CD14-positive monocyte (primary cell): ENCODE data around the gene MPPED1. TPM values are rescaled to one million over a fixed set of nuclear protein-coding genes. Genes with fewer than 3 reads are reported as not detected.

Source experiments
- DNase-seq, 3 donors: peaks; one replicate each; pipeline ENCODE4 v3.0.0-alpha.2; 2011 to 2022
- H2AFZ ChIP-seq: 2 replicates; pipeline ENCODE4 v1.6.0; 2012; ENCODE audit warnings: mild to moderate bottlenecking, low read depth, low read length, inconsistent platforms; ENCODE audit not compliant: insufficient read depth, poor library complexity, severe bottlenecking
- H3K27ac ChIP-seq, 2 donors: 1 replicate in 1 of 2; 2 replicates in 1 of 2; pipeline ENCODE4 v1.5.1; 2012 to 2013; ENCODE audit warnings: low read length in 2 of 2, control low read depth in 1 of 2, inconsistent platforms in 1 of 2, low read depth in 1 of 2, mild to moderate bottlenecking in 1 of 2
- H3K27me3 ChIP-seq, 2 donors: one replicate each; pipeline versions ENCODE4 v1.6.0 to v1.6.1; 2011 to 2013; ENCODE audit warnings: low read length in 2 of 2; ENCODE audit not compliant: control insufficient read depth in 2 of 2, insufficient read depth in 2 of 2
- H3K36me3 ChIP-seq, 2 donors: replicated peaks in 1 of 2; 1 replicate in 1 of 2; 2 replicates in 1 of 2; pipeline versions ENCODE4 v1.5.1 to v1.6.1; 2012 to 2013; ENCODE audit warnings: low read length in 2 of 2, control low read depth in 1 of 2, inconsistent platforms in 1 of 2, mild to moderate bottlenecking in 1 of 2; ENCODE audit not compliant: insufficient read depth in 2 of 2, control insufficient read depth in 1 of 2
- H3K4me1 ChIP-seq, 2 donors: 1 replicate in 1 of 2; 2 replicates in 1 of 2; pipeline versions ENCODE4 v1.5.1 to v1.6.1; 2012 to 2013; ENCODE audit warnings: low read length in 2 of 2, control low read depth in 1 of 2, inconsistent platforms in 1 of 2, mild to moderate bottlenecking in 1 of 2, moderate library complexity in 1 of 2; ENCODE audit not compliant: insufficient read depth in 2 of 2, control insufficient read depth in 1 of 2
- H3K4me2 ChIP-seq: replicated peaks from 2 replicates; pipeline ENCODE3; 2012; ENCODE audit warnings: low read length, moderate library complexity, mild to moderate bottlenecking; ENCODE audit not compliant: poor library complexity, severe bottlenecking; ENCODE audit errors: extremely low read depth
- H3K4me3 ChIP-seq, 3 experiments: fragments of 200-600 bp in 1 of 3; sonication (generic) in 1 of 3; replicated peaks in 1 of 3; 1 replicate in 2 of 3; 2 replicates in 1 of 3; pipeline ENCODE4 v1.5.1; 2011 to 2013; ENCODE audit warnings: low read length in 3 of 3, mild to moderate bottlenecking in 3 of 3, control low read depth in 2 of 3, low read depth in 2 of 3, inconsistent platforms in 1 of 3, moderate library complexity in 1 of 3
- H3K79me2 ChIP-seq: 2 replicates; pipeline ENCODE4 v1.6.0; 2012; ENCODE audit warnings: mild to moderate bottlenecking, control low read depth, inconsistent platforms, low read length, moderate library complexity; ENCODE audit not compliant: insufficient read depth
- H3K9ac ChIP-seq: 2 replicates; pipeline ENCODE4 v1.6.0; 2017; ENCODE audit warnings: low read length, mild to moderate bottlenecking; ENCODE audit not compliant: insufficient read depth, poor library complexity, severe bottlenecking
- H3K9me3 ChIP-seq, 2 donors: replicated peaks in 1 of 2; 1 replicate in 1 of 2; 2 replicates in 1 of 2; pipeline versions ENCODE4 v1.5.1 to v1.6.1; 2012 to 2013; ENCODE audit warnings: low read length in 2 of 2, control low read depth in 1 of 2; ENCODE audit not compliant: control insufficient read depth in 1 of 2, insufficient read depth in 1 of 2
- H4K20me1 ChIP-seq: 2 replicates; pipeline ENCODE4 v1.6.0; 2012; ENCODE audit warnings: mild to moderate bottlenecking, low read length, control low read depth, moderate library complexity; ENCODE audit not compliant: insufficient read depth
- H3K27ac Mint-ChIP-seq, 7 donors: one replicate each; pipeline ENCODE4 v1.8.0; 2020; ENCODE audit warnings: mild to moderate bottlenecking in 7 of 7, mixed read lengths in 7 of 7, moderate library complexity in 6 of 7, inconsistent platforms in 2 of 7
- H3K27me3 Mint-ChIP-seq, 3 donors: one replicate each; pipeline ENCODE4 v1.8.0; 2021 to 2022; ENCODE audit warnings: low read depth in 3 of 3, mild to moderate bottlenecking in 3 of 3, mixed read lengths in 3 of 3, moderate library complexity in 3 of 3, inconsistent platforms in 1 of 3
- H3K36me3 Mint-ChIP-seq, 2 donors: one replicate each; pipeline ENCODE4 v1.8.0; 2020; ENCODE audit warnings: mixed read lengths in 2 of 2, inconsistent platforms in 1 of 2, mild to moderate bottlenecking in 1 of 2
- H3K4me1 Mint-ChIP-seq: one replicate; pipeline ENCODE4 v1.8.0; 2020; ENCODE audit warnings: mild to moderate bottlenecking, mixed read lengths
- H3K4me3 Mint-ChIP-seq, 2 donors: one replicate each; pipeline ENCODE4 v1.8.0; 2020; ENCODE audit warnings: mild to moderate bottlenecking in 2 of 2, mixed read lengths in 2 of 2, moderate library complexity in 1 of 2
- H3K9me3 Mint-ChIP-seq, 7 donors: one replicate each; pipeline ENCODE4 v1.8.0; 2020 to 2022; ENCODE audit warnings: mixed read lengths in 7 of 7, mild to moderate bottlenecking in 6 of 7, moderate library complexity in 6 of 7, inconsistent platforms in 2 of 7
- WGBS: methylation state at CpG from one replicate; pipeline ENCODE4 v1.1.5; 2013; ENCODE audit warnings: missing lambda C conversion rate; ENCODE audit not compliant: insufficient coverage; 5-methylcytosine and 5-hydroxymethylcytosine counted together
- intact Hi-C, 2 donors: fragments of 100-400 bp; cut with micrococcal nuclease; formaldehyde crosslinking; loops; one replicate each; pipeline versions ENCODE4 v1.15.0 to v1.15.1; 2023
- polyA plus RNA-seq, 3 donors: library from polyadenylated mRNA; depleted of rRNA in 1 of 3; unstranded in 2 of 3; stranded (reverse) in 1 of 3; fragments of 300-500 nt in 2 of 3; fragments of >200 nt in 1 of 3; fragmentation: Illumina TruSeq in 2 of 3; gene quantifications; 1 replicate in 2 of 3; 2 replicates in 1 of 3; pipeline ENCODE4 v1.2.3, GENCODE V29; 2012 to 2021
- TF ChIP-seq, protein P1 (sequence below): fragments of 200-600 bp; IDR thresholded peaks from one replicate; pipeline ENCODE4 v1.8.0; 2022; ENCODE audit warnings: antibody characterized with exemption, mild to moderate bottlenecking

The MPPED1 gene
- polyA plus RNA-seq, 3 donors = not detected

DNA sequence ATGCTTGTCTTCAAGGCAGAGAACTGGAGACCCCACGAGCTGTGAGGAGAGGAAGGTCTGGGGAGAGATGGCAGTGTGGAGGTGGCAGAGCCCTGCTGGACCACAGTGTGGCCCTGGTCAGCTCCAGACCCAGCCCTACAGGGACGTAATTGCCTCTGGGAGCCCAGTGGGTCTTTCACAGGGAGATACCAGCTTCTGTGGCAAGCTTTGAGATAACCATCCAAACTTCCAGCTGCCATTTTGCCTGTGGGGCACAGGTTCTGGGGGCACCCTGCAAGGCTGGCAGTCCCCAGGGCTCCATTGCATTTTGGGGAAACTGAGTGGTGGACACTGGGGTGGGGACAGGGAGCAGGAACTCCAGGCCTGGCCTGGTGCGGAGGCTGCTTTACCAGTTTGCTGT lies 10.2 kb upstream of the MPPED1 start:
- H3K4me1 ChIP-seq = no peaks in the 10 kb centered on the region
- TF ChIP-seq, protein P1, sequence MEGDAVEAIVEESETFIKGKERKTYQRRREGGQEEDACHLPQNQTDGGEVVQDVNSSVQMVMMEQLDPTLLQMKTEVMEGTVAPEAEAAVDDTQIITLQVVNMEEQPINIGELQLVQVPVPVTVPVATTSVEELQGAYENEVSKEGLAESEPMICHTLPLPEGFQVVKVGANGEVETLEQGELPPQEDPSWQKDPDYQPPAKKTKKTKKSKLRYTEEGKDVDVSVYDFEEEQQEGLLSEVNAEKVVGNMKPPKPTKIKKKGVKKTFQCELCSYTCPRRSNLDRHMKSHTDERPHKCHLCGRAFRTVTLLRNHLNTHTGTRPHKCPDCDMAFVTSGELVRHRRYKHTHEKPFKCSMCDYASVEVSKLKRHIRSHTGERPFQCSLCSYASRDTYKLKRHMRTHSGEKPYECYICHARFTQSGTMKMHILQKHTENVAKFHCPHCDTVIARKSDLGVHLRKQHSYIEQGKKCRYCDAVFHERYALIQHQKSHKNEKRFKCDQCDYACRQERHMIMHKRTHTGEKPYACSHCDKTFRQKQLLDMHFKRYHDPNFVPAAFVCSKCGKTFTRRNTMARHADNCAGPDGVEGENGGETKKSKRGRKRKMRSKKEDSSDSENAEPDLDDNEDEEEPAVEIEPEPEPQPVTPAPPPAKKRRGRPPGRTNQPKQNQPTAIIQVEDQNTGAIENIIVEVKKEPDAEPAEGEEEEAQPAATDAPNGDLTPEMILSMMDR = no peak
- no peaks in the 10 kb centered on the region for H3K36me3 ChIP-seq
- 81% methylated on average over 3 of the region's 3 CpGs for WGBS
- H3K27ac ChIP-seq = no peak overlapping the region
- no peak overlapping the region for H3K27ac Mint-ChIP-seq
- H3K9ac ChIP-seq = no peak overlapping the region
- peaks cover 4 to 21% (median 6%) of the 10 kb centered on the region in 3 donors for H3K27me3 Mint-ChIP-seq
- H3K4me3 ChIP-seq = no peak overlapping the region
- no peak overlapping the region for H3K4me2 ChIP-seq
- H3K9me3 Mint-ChIP-seq = peaks cover 0 to 7% (median 2%) of the 10 kb centered on the region in 7 donors
- no peaks in the 10 kb centered on the region for H3K79me2 ChIP-seq
- no peaks in the 10 kb centered on the region for H4K20me1 ChIP-seq
- no peaks in the 10 kb centered on the region for H3K27me3 ChIP-seq
- DNase-seq = no peak
- intact Hi-C loops = no loop called here
- H3K4me3 Mint-ChIP-seq = no peak overlapping the region
- no peaks in the 10 kb centered on the region for H3K4me1 Mint-ChIP-seq
- H2AFZ ChIP-seq = no peak overlapping the region
- H3K9me3 ChIP-seq = no peaks in the 10 kb centered on the region
- H3K36me3 Mint-ChIP-seq = no peaks in the 10 kb centered on the region

DNA sequence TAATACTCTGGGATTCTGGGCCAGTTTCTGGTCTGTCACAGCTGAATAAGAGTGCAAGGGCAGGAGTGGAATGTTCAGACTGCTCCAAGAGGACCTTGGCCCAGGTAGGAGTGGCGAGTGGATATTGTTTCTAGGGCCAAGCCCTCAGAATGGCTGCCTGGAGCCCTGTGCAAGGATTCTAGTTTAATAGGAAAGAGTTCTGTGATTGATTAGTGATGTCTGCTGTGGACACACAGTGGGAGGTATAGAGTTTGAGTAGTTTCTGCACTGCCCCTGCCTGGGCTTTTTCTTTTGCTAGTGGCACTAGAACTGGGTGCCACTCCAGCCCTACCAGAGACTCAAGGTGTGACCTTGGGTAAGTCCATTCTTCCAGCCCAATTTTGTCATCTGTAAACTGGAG lies 9.7 kb upstream of the MPPED1 start:
- Mint-ChIP-seq H3K4me1 (no peaks in the 10 kb centered on the region), H3K27me3 (peaks cover 4 to 20% (median 6%) of the 10 kb centered on the region in 3 donors), H3K27ac (no peak overlapping the region), H3K4me3 (no peak overlapping the region), H3K9me3 (peaks cover 0 to 7% (median 2%) of the 10 kb centered on the region in 7 donors), H3K36me3 (no peaks in the 10 kb centered on the region)
- intact Hi-C loops = no loop called here
- 100% methylated on average over 1 of the region's 1 CpG for WGBS
- Histone ChIP-seq H3K4me3 (no peak overlapping the region), H4K20me1 (no peaks in the 10 kb centered on the region), H3K27ac (no peak overlapping the region), H3K9ac (no peak overlapping the region), H3K4me2 (no peak overlapping the region), H3K36me3 (no peaks in the 10 kb centered on the region), H3K4me1 (no peaks in the 10 kb centered on the region), H3K9me3 (no peaks in the 10 kb centered on the region), H3K27me3 (no peaks in the 10 kb centered on the region), H3K79me2 (no peaks in the 10 kb centered on the region), H2AFZ (no peak overlapping the region)
- TF ChIP-seq, protein P1 = no peak
- no peak for DNase-seq
